HG03280 (cell line): ENCODE measurements around the gene SPINT4.
"Not testable (repeated sequence)": the region's sequence is repeated elsewhere in the genome, so short reads cannot be mapped to it uniquely, and the experiment has no call there.

ENCODE experiments used
- ATAC-seq: cut with Tn5 transposase; IDR thresholded peaks from one replicate; pipeline ENCODE4 v1.9.1; 2021; ENCODE audit warnings: mild to moderate bottlenecking, moderate library complexity; ENCODE audit not compliant: unreplicated experiment

Gene SPINT4

GRCh38 chr20:45722047-45722446, at the start of gene SPINT4:
SPINT4 (plus strand) TSS chr20:45722347; CDS start chr20:45722368, 21 bp downstream.
- no peak for ATAC-seq

GRCh38 chr20:45672765-45673164, 49.4 kb upstream of the SPINT4 start:
- no peak for ATAC-seq

- ATAC-seq: no peak
Observed at GRCh38 chr20:45679650-45680049, 42.5 kb upstream of the SPINT4 start.

- no peak for ATAC-seq
Observed at GRCh38 chr20:45685896-45686295, 36.3 kb upstream of the SPINT4 start.

- not testable (repeated sequence) for ATAC-seq
Observed at GRCh38 chr20:45693346-45693745, 28.8 kb upstream of the SPINT4 start.

GRCh38 chr20:45695496-45695895, 26.7 kb upstream of the SPINT4 start:
- ATAC-seq: no peak

- no peak for ATAC-seq
Observed at GRCh38 chr20:45701104-45701503, 21.0 kb upstream of the SPINT4 start.

- ATAC-seq: no peak
Observed at GRCh38 chr20:45701873-45702272, 20.3 kb upstream of the SPINT4 start, which contains the start of gene WFDC13. WFDC13 (plus strand) TSS chr20:45702038; CDS start chr20:45702124, 86 bp downstream.

- ATAC-seq: no peak
Observed at GRCh38 chr20:45704969-45705637, 17.0 kb upstream of the SPINT4 start, which contains the start of gene WFDC10B. WFDC10B (minus strand) TSS chr20:45705019; CDS start chr20:45685992, 19,027 bp downstream.

GRCh38 chr20:45716141-45716688, 5.9 kb upstream of the SPINT4 start:
- ATAC-seq: not testable (repeated sequence)

- ATAC-seq: no peak
Observed at GRCh38 chr20:45725134-45725533, 3.0 kb downstream of the SPINT4 start.

- no peak for ATAC-seq
Observed at GRCh38 chr20:45727044-45727443, 4.9 kb downstream of the SPINT4 start.

GRCh38 chr20:45732199-45732598, 10.1 kb downstream of the SPINT4 start:
- ATAC-seq: no peak

GRCh38 chr20:45735552-45735951, 13.4 kb downstream of the SPINT4 start:
- no peak for ATAC-seq

- ATAC-seq: no peak
Observed at GRCh38 chr20:45735988-45736387, 13.8 kb downstream of the SPINT4 start.

GRCh38 chr20:45742596-45742995, 20.4 kb downstream of the SPINT4 start:
- no peak for ATAC-seq

GRCh38 chr20:45745015-45745414, 22.9 kb downstream of the SPINT4 start:
- ATAC-seq: no peak

- no peak for ATAC-seq
Observed at GRCh38 chr20:45751721-45752120, 29.6 kb downstream of the SPINT4 start.

GRCh38 chr20:45752746-45753145, 30.6 kb downstream of the SPINT4 start:
- ATAC-seq: no peak

- ATAC-seq: no peak
Observed at GRCh38 chr20:45758096-45758495, 35.9 kb downstream of the SPINT4 start.

GRCh38 chr20:45759921-45760320, 37.8 kb downstream of the SPINT4 start:
- not testable (repeated sequence) for ATAC-seq

- not testable (repeated sequence) for ATAC-seq
Observed at GRCh38 chr20:45761966-45762365, 39.8 kb downstream of the SPINT4 start.
